ENCODE results near the gene PROM1. TPM values are rescaled to one million over a fixed set of nuclear protein-coding genes. Genes with fewer than 3 reads are reported as not detected.

The PROM1 gene
- total RNA-seq, 1 experiment from 2014 or later, result not detected

- no peak overlapping the region for H2AFZ ChIP-seq (ENCODE audit: low read length)
- H3K9me3 ChIP-seq (ENCODE audit: low read length), result no peaks in the 10 kb centered on the region
- TF ChIP-seq CTCF (conservative IDR thresholded peaks at IDR 0.05; ENCODE audit: low read depth, low read length) (no peak), EZH2 (IDR thresholded peaks at IDR 0.05; ENCODE audit: low read length, unreplicated experiment) (no peak), EZH2phosphoT487 (IDR thresholded peaks at IDR 0.05; ENCODE audit: borderline replicate concordance, low read length) (no peak)
- no peak overlapping the region for H3K9ac ChIP-seq (ENCODE audit: low read length)
- intact Hi-C loops (cut with micrococcal nuclease), result no loop called here
- H3K4me3 ChIP-seq (ENCODE audit: low read length), result no peak overlapping the region; the same call in 1 of the 2 replicates
- H3K4me2 ChIP-seq (ENCODE audit: low read length), result peak overlapping the region; percentile 48
- BruUV-seq (replicated peaks), result no TSS peak
- no peaks in the 10 kb centered on the region for H3K27me3 ChIP-seq (ENCODE audit: low read length)
- CTCF ChIA-PET, result no interaction called here
- ATAC-seq (peak; percentile 49), DNase-seq (peak; percentile 48)
- H3K36me3 ChIP-seq (ENCODE audit: low read depth, low read length), result no peaks in the 10 kb centered on the region
- H3K4me1 ChIP-seq (ENCODE audit: insufficient read depth, low read length), result peaks cover 38% of the 10 kb centered on the region
- POLR2A ChIA-PET (ENCODE audit: unreplicated experiment), result no interaction called here
- H4K20me1 ChIP-seq (ENCODE audit: low read length), result no peaks in the 10 kb centered on the region
- no peaks in the 10 kb centered on the region for H3K9me2 ChIP-seq (replicated peaks; ENCODE audit: low read length)
- H3K79me2 ChIP-seq (ENCODE audit: low read length), result no peaks in the 10 kb centered on the region
- no peaks in the 10 kb centered on the region for H3F3A ChIP-seq (ENCODE audit: low read length, unreplicated experiment)
- H3K27ac ChIP-seq (ENCODE audit: low read length), result no peak overlapping the region
Measured at GRCh38 chr4:16027626-16028025, 56.2 kb downstream of the PROM1 start.

GRCh38 chr4:16027114-16027513 is 56.7 kb downstream of the PROM1 start:
- DNase-seq, result peak; percentile 60

More at GRCh38 chr4:16027114-16027513, 56.7 kb downstream of the PROM1 start:
- intact Hi-C loops (cut with micrococcal nuclease), result no loop called here
- no peak overlapping the region for H3K27ac ChIP-seq (ENCODE audit: low read length)
- H3K9me2 ChIP-seq (replicated peaks; ENCODE audit: low read length), result no peaks in the 10 kb centered on the region
- POLR2A ChIA-PET (ENCODE audit: unreplicated experiment), result no interaction called here
- peak overlapping the region; percentile 48 for H3K4me2 ChIP-seq (ENCODE audit: low read length)
- H2AFZ ChIP-seq (ENCODE audit: low read length), result no peak overlapping the region
- H3K36me3 ChIP-seq (ENCODE audit: low read depth, low read length), result no peaks in the 10 kb centered on the region
- no peaks in the 10 kb centered on the region for H3F3A ChIP-seq (ENCODE audit: low read length, unreplicated experiment)
- H3K9me3 ChIP-seq (ENCODE audit: low read length), result no peaks in the 10 kb centered on the region
- no peaks in the 10 kb centered on the region for H4K20me1 ChIP-seq (ENCODE audit: low read length)
- ATAC-seq, result peak; percentile 16; the same call in 1 of the 2 replicates
- BruUV-seq (replicated peaks), result no TSS peak
- H3K79me2 ChIP-seq (ENCODE audit: low read length), result no peaks in the 10 kb centered on the region
- no peak overlapping the region for H3K9ac ChIP-seq (ENCODE audit: low read length)
- peaks cover 36% of the 10 kb centered on the region for H3K4me1 ChIP-seq (ENCODE audit: insufficient read depth, low read length)
- H3K27me3 ChIP-seq (ENCODE audit: low read length), result no peaks in the 10 kb centered on the region
- TF ChIP-seq CTCF (conservative IDR thresholded peaks at IDR 0.05; ENCODE audit: low read depth, low read length), result no peak
- TF ChIP-seq EZH2 (IDR thresholded peaks at IDR 0.05; ENCODE audit: low read length, unreplicated experiment), result no peak
- TF ChIP-seq EZH2phosphoT487 (IDR thresholded peaks at IDR 0.05; ENCODE audit: borderline replicate concordance, low read length), result no peak
- CTCF ChIA-PET, result no interaction called here
- no peak overlapping the region; the same call in 1 of the 2 replicates for H3K4me3 ChIP-seq (ENCODE audit: low read length)
